Choroid plexus epithelial cell (primary cell): Measurements from ENCODE around the gene DDHD1.
"Not testable (repeated sequence)": the region's sequence is repeated elsewhere in the genome, so short reads cannot be mapped to it uniquely, and the experiment has no call there.

Experiments used
- DNase-seq: peaks from one replicate; pipeline ENCODE4 v3.0.0-alpha.2; 2010; ENCODE audit warnings: low read depth
- H3K4me3 ChIP-seq: 2 replicates; pipeline ENCODE4 v1.5.1; 2011; ENCODE audit warnings: low read depth, mild to moderate bottlenecking, control low read depth, low read length, moderate library complexity
- TF ChIP-seq, protein P1 (sequence below): conservative IDR thresholded peaks from 2 replicates; pipeline ENCODE4 v1.5.1; 2011; ENCODE audit warnings: low read depth, mild to moderate bottlenecking, control low read depth, inconsistent platforms, low read length, moderate library complexity

Gene DDHD1

DNA sequence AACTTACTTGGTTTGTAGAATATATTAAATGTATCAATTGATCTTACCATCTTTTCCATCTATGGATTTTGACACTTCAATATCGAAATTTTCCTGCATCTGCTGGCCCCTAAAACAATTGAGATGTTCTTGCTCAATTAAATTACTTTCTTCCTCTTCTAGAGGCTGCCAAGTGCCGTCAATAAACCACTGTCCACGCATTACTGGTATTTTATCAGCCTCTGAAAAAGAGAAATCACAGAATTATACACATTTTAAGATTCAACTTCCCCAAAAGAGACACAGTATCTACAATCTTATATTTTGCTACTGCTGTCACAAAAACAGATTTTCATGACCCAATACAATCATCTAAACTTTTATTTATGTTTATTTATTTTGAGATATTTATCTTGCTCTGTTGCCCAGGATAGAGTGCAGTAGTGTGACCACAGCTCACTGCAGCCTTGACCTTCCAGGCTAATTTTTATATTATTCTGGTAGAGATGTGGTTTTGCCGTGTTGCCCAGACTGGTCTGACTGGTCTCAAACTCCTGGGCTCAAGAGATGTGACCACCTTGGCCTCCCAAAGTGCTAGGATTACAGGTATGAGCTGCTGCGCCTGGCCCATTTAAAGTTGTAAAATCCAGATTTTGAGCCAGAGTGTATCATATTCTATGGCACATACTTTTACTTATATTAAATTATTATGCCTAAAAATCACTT lies 49.3 kb downstream of the DDHD1 start:
- TF ChIP-seq, protein P1, sequence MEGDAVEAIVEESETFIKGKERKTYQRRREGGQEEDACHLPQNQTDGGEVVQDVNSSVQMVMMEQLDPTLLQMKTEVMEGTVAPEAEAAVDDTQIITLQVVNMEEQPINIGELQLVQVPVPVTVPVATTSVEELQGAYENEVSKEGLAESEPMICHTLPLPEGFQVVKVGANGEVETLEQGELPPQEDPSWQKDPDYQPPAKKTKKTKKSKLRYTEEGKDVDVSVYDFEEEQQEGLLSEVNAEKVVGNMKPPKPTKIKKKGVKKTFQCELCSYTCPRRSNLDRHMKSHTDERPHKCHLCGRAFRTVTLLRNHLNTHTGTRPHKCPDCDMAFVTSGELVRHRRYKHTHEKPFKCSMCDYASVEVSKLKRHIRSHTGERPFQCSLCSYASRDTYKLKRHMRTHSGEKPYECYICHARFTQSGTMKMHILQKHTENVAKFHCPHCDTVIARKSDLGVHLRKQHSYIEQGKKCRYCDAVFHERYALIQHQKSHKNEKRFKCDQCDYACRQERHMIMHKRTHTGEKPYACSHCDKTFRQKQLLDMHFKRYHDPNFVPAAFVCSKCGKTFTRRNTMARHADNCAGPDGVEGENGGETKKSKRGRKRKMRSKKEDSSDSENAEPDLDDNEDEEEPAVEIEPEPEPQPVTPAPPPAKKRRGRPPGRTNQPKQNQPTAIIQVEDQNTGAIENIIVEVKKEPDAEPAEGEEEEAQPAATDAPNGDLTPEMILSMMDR = no peak
- no peak overlapping the region for H3K4me3 ChIP-seq
- no peak for DNase-seq

DNA sequence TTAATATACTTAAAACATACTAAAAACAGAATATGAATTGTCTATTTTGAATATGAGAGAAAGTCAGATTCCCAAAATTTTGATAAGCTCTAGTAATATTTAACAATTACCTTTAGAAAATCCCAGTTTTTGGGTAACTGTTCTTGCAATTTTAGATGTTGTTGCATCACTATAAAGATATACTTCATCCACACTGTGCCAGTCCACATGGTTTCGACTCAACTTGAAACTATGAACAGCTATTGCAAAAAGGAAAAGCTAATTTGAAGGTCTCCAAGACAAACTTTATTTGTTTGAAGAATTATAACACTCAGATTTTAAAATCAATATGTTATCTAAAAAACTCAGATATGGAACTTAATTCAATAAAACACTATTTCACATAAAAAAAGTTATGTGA lies 59.9 kb downstream of the DDHD1 start:
- peak; percentile 42 for DNase-seq
- H3K4me3 ChIP-seq = no peak overlapping the region
- TF ChIP-seq, protein P1 = no peak

DNA sequence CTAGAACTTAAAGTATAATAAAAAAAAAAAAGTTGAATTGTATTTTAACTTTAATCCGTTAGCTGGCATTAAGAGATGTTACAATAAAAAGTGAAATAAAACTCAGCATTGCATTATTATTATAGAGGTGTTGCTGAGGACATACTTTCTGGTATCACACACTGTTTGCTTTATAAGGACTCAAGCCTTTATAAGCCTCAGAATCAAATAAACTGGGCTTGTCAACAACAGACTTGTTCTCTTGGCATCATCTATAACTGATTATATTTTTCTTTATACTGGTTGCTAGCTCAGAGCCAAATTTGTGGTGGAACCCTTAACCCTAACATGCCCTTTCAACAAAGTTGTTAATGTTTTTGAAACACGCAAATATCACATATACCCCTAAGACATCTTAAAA lies 62.3 kb downstream of the DDHD1 start:
- no peak for DNase-seq
- TF ChIP-seq, protein P1 = no peak

GRCh38 chr14:53084954-53085353 lies 68.2 kb downstream of the DDHD1 start:
- H3K4me3 ChIP-seq, DNase-seq: not testable (repeated sequence)

More for the DNA sequence above, 62.3 kb downstream of the DDHD1 start:
- H3K4me3 ChIP-seq = no peak overlapping the region

GRCh38 chr14:53064475-53064874 lies 88.6 kb downstream of the DDHD1 start:
- no peak overlapping the region for H3K4me3 ChIP-seq
- TF ChIP-seq, protein P1 = no peak
- DNase-seq = no peak

GRCh38 chr14:53062856-53063255 lies 90.3 kb downstream of the DDHD1 start:
- peak; percentile 34 for DNase-seq

GRCh38 chr14:53060046-53060445 lies 93.1 kb downstream of the DDHD1 start:
- TF ChIP-seq, protein P1 = no peak
- DNase-seq = peak; percentile 39
- H3K4me3 ChIP-seq = no peak overlapping the region

More at GRCh38 chr14:53062856-53063255, 90.3 kb downstream of the DDHD1 start:
- TF ChIP-seq, protein P1 = no peak
- no peak overlapping the region for H3K4me3 ChIP-seq
